ENCODE results near the gene MAPRE2.

GRCh38 chr18:35045806-35046205 lies 4.6 kb downstream of the MAPRE2 start:
- no peak for TF ChIP-seq POLR2AphosphoS5 (IDR thresholded peaks at IDR 0.05; ENCODE audit: borderline replicate concordance, low read depth, low read length)
- no peak for TF ChIP-seq EZH2 (IDR thresholded peaks at IDR 0.05)
